Measurements from ENCODE around the gene IFITM5. TPM values are rescaled to one million over a fixed set of nuclear protein-coding genes. Genes with fewer than 3 reads are reported as not detected.

Gene IFITM5
- total and polyA plus RNA-seq, 2 of the 4 experiments (the other 2 are of a cell fraction): not detected

- Histone ChIP-seq H4K8ac (ENCODE audit: low read depth in 2 of 2, low read length in 2 of 2) (no peak overlapping the region), H4K91ac (ENCODE audit: insufficient read depth, low read depth, low read length) (no peak overlapping the region), H4K5ac (ENCODE audit: low read depth, low read length) (no peak overlapping the region), H3K9me1 (ENCODE audit: insufficient read depth, low read length) (no peaks in the 10 kb centered on the region), H3K56ac (ENCODE audit: extremely low read depth, insufficient read depth, low read length) (no peak overlapping the region), H3K27me3 (ENCODE audit: control insufficient read depth, insufficient read depth, low read length) (no peaks in the 10 kb centered on the region), H3K4me1 (ENCODE audit: control insufficient read depth, insufficient read depth, low read length) (peaks cover 11% of the 10 kb centered on the region), H3K79me1 (ENCODE audit: low read depth in 1 of 2, low read length in 2 of 2) (no peaks in the 10 kb centered on the region), H2AFZ (replicated peaks; ENCODE audit: low read length, poor library complexity) (peak overlapping the region; percentile 16), H4K20me1 (ENCODE audit: insufficient read depth, low read length) (no peaks in the 10 kb centered on the region), H3K23ac (ENCODE audit: low read depth, low read length) (no peak overlapping the region), H2BK15ac (ENCODE audit: low read depth, low read length) (no peak overlapping the region), H3K14ac (replicated peaks; ENCODE audit: low read depth, low read length) (no peak overlapping the region), H3K4me2 (ENCODE audit: low read depth, low read length) (no peak overlapping the region), H3K36me3 (ENCODE audit: control insufficient read depth, insufficient read depth, low read length) (no peaks in the 10 kb centered on the region), H2BK20ac (ENCODE audit: low read depth, low read length) (no peak overlapping the region), H3K4me3 (ENCODE audit: insufficient read depth, low read depth, low read length) (no peak overlapping the region), H3K27ac (ENCODE audit: insufficient read depth, low read length) (no peak overlapping the region), H3K9me3 (ENCODE audit: control insufficient read depth, insufficient read depth, low read length) (no peaks in the 10 kb centered on the region), H2AK9ac (replicated peaks; ENCODE audit: low read depth, low read length, poor library complexity) (no peak overlapping the region), H3K18ac (ENCODE audit: low read depth, low read length) (no peak overlapping the region), H2AK5ac (ENCODE audit: low read depth, low read length) (no peak overlapping the region), H2BK120ac (ENCODE audit: low read depth, low read length) (no peak overlapping the region), H2BK5ac (ENCODE audit: low read depth, low read length, poor library complexity, severe bottlenecking) (no peak overlapping the region), H3K9ac (ENCODE audit: low read depth, low read length) (no peak overlapping the region), H3K4ac (ENCODE audit: low read depth, low read length) (no peak overlapping the region)
- WGBS, 2 experiments (ENCODE audit: extremely low coverage in 2 of 2, insufficient read length in 1 of 2): 95% methylated on average over 11 of the region's 34 CpGs; no CpG with 5 or more reads in 1 of the 2 experiments
- dilution Hi-C loops (cut with HindIII; ENCODE audit: low sequenced_read_pairs, unreplicated experiment) (no loop called here), in situ Hi-C loops (cut with MboI; ENCODE audit: low sequenced_read_pairs) (no loop called here), intact Hi-C loops (cut with micrococcal nuclease) (no loop called here)
- ATAC-seq (ENCODE audit: low read depth) (no peak), DNase-seq (no peak)
- POLR2A ChIA-PET (ENCODE audit: unreplicated experiment): no interaction called here
- TF ChIP-seq ELK1 (IDR thresholded peaks at IDR 0.05; ENCODE audit: borderline replicate concordance, low read depth, low read length): no peak
- no peak for TF ChIP-seq MXI1 (IDR thresholded peaks at IDR 0.05; ENCODE audit: borderline replicate concordance, low read depth, low read length)
- TF ChIP-seq RCOR1 (IDR thresholded peaks at IDR 0.05; ENCODE audit: insufficient replicate concordance, low read length): no peak
- no peak for TF ChIP-seq NFE2L2 (IDR thresholded peaks at IDR 0.05; ENCODE audit: low read depth, low read length)
- no peak for TF ChIP-seq CHD1 (IDR thresholded peaks at IDR 0.05; ENCODE audit: low read depth, low read length)
- TF ChIP-seq CTCF (conservative IDR thresholded peaks at IDR 0.05; ENCODE audit: low read depth, low read length): no peak
- TF ChIP-seq POLR2A (IDR thresholded peaks at IDR 0.05; ENCODE audit: low read depth, low read length): no peak
- no peak for TF ChIP-seq SMC3 (IDR thresholded peaks at IDR 0.05; ENCODE audit: low read depth, low read length)
- no peak for TF ChIP-seq FOS (IDR thresholded peaks at IDR 0.05; ENCODE audit: low read depth, low read length)
- TF ChIP-seq USF2 (IDR thresholded peaks at IDR 0.05; ENCODE audit: low read depth, low read length): no peak
- TF ChIP-seq BHLHE40 (IDR thresholded peaks at IDR 0.05; ENCODE audit: low read depth, low read length): no peak
- BruUV-seq (replicated peaks): no TSS peak
- CTCF ChIA-PET: no interaction called here
Observed at GRCh38 chr11:330694-331357, 31.5 kb upstream of the IFITM5 start.
